ENCODE measurements around the gene CHCHD6.

The CHCHD6 gene

DNA sequence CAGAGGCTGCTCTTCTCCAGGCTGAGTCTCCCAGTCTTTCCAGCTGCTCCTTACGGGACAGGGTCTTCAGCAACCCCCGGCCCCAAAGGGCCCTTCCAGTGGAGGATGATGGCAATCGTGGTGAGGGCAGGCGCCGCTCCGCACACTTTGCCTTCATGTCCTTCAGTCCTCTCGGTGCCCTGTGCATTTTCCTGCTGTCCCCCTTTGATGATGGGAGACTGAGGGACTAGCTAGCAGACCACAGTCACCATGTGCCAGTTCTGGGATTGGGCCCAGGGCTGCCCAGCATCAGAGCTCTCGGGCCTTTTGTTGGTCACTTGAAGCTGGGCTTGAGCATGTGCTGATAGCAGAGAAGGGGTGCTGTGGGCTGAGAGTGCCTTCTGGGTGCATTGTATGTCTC is 40.3 kb upstream of the CHCHD6 start:
- peaks cover 63% of the 10 kb centered on the region for H3K27me3 ChIP-seq (ENCODE audit: insufficient read depth, low read length)
- no peaks in the 10 kb centered on the region for H3K4me1 ChIP-seq (ENCODE audit: control insufficient read depth, insufficient read depth, low read length, unreplicated experiment)
- H3K4me3 ChIP-seq (ENCODE audit: low read depth, low read length) = no peak overlapping the region
- no peaks in the 10 kb centered on the region for H3K36me3 ChIP-seq (ENCODE audit: insufficient read depth, low read length)
- no peaks in the 10 kb centered on the region for H3K79me2 ChIP-seq (ENCODE audit: control insufficient read depth, insufficient read depth, low read length, unreplicated experiment)
- H3K27ac ChIP-seq (ENCODE audit: low read depth, low read length) = no peak overlapping the region
- no peak overlapping the region for H2AFZ ChIP-seq (ENCODE audit: low read length, unreplicated experiment)

DNA sequence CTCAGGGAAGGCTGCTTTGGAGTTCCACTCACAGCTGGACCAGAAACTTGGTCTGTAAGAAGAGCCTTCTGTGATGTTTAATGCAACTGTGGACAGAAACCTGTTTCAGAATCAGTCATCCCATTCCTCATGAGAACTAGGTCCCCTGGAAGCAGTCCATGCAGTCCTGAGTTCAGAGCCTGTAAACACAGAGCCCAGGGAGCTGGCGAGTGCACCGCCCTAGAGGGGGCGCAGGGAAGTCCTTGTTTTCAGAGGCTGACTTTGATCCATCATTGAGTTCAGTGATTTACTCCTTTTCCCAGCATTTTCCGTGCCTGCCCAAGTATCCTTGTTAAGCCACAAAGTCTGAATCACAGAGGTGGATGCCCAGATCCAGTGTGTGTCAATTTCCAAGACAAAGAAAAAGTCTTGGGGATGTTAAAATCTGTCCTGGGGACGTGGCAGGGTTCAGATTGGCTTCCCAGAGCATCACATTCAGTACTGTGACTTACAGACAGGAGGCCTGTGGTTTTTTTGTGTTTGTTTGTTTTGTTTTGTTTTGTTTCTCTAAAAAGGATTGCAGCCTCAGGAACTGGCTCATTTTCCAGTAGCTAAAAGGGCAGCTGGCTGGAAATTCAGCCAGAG is 39.3 kb upstream of the CHCHD6 start:
- Histone ChIP-seq H2AFZ (ENCODE audit: low read length, unreplicated experiment) (no peak overlapping the region), H3K79me2 (ENCODE audit: control insufficient read depth, insufficient read depth, low read length, unreplicated experiment) (no peaks in the 10 kb centered on the region), H3K4me3 (ENCODE audit: low read depth, low read length) (no peak overlapping the region), H3K27me3 (ENCODE audit: insufficient read depth, low read length) (peaks cover 59% of the 10 kb centered on the region), H3K36me3 (ENCODE audit: insufficient read depth, low read length) (no peaks in the 10 kb centered on the region), H3K4me1 (ENCODE audit: control insufficient read depth, insufficient read depth, low read length, unreplicated experiment) (no peaks in the 10 kb centered on the region), H3K27ac (ENCODE audit: low read depth, low read length) (no peak overlapping the region)

DNA sequence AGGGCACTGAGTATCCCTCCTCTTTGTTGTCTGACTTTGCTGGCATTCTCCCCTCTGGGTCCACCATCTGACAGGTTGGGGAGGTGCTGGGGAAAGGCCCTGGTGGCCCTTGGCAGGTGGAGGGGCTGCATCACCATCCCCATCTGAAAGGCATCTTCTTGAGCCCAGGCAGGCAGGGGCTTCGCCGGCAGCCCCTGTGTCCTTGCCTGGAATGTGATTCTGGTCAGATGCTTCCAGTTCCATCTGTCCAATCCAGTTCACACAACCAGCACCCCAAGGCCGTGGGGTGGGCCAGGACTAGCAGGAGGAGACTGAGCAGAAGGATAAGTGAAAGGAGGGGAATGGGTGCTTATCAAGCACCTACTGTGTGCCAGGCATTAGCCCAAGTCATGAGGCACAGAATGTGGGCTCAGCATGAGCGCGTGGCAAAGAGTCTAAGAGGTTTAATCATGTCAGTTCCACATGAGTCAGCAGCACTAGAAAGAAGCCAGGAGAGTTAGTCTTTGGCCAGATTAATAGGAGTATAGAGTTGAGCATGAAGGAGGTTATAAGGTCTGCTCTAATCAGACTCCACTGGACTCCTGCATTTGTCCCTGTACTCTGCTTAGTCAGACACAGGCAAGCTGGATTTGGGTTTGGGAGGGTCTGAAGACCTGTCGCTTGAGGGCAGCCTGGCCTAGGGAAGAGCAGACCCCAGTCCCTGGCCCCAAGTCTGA is 38.7 kb upstream of the CHCHD6 start:
- no peak overlapping the region for H3K27ac ChIP-seq (ENCODE audit: low read depth, low read length)
- H3K36me3 ChIP-seq (ENCODE audit: insufficient read depth, low read length) = no peaks in the 10 kb centered on the region
- peaks cover 53% of the 10 kb centered on the region for H3K27me3 ChIP-seq (ENCODE audit: insufficient read depth, low read length)
- no peaks in the 10 kb centered on the region for H3K4me1 ChIP-seq (ENCODE audit: control insufficient read depth, insufficient read depth, low read length, unreplicated experiment)
- H3K4me3 ChIP-seq (ENCODE audit: low read depth, low read length) = no peak overlapping the region
- H3K79me2 ChIP-seq (ENCODE audit: control insufficient read depth, insufficient read depth, low read length, unreplicated experiment) = no peaks in the 10 kb centered on the region
- no peak overlapping the region for H2AFZ ChIP-seq (ENCODE audit: low read length, unreplicated experiment)

DNA sequence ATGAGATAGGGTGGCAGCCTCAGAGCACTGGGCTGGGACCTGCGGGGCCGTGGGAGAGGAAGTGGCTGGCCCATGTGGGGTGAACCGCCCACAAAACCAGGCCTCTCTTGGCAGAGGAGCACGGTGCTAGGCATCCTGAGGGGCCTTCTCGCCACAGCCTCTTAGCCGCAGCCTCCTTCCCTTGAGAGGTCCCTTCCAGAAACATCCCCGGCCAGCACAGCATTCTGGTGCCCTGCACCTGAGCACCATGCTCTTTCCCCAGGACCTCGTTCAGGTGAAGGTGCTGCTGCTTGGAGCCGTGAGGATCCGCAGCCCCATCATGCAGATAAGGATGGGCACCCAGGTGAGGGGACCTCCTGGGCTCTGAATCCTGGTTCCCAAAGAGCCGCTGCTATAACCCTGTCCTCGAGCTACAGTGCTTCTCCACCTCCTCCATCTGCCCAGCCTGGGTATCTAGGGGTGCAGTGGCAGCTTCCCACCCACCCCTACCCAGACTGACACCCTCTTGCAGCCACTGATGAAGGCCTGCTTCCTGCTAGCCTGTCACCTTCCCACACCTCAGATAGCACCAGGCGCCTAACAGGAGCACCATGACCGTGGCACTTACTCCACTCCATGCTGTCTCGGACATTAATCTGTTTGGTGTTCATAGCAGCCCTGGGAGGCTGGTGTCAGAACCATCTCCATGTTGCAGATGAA is 37.9 kb upstream of the CHCHD6 start:
- Histone ChIP-seq H3K27me3 (ENCODE audit: insufficient read depth, low read length) (peaks cover 45% of the 10 kb centered on the region), H3K79me2 (ENCODE audit: control insufficient read depth, insufficient read depth, low read length, unreplicated experiment) (no peaks in the 10 kb centered on the region), H3K36me3 (ENCODE audit: insufficient read depth, low read length) (no peaks in the 10 kb centered on the region), H3K4me3 (ENCODE audit: low read depth, low read length) (no peak overlapping the region), H3K4me1 (ENCODE audit: control insufficient read depth, insufficient read depth, low read length, unreplicated experiment) (no peaks in the 10 kb centered on the region), H3K27ac (ENCODE audit: low read depth, low read length) (no peak overlapping the region), H2AFZ (ENCODE audit: low read length, unreplicated experiment) (no peak overlapping the region)

DNA sequence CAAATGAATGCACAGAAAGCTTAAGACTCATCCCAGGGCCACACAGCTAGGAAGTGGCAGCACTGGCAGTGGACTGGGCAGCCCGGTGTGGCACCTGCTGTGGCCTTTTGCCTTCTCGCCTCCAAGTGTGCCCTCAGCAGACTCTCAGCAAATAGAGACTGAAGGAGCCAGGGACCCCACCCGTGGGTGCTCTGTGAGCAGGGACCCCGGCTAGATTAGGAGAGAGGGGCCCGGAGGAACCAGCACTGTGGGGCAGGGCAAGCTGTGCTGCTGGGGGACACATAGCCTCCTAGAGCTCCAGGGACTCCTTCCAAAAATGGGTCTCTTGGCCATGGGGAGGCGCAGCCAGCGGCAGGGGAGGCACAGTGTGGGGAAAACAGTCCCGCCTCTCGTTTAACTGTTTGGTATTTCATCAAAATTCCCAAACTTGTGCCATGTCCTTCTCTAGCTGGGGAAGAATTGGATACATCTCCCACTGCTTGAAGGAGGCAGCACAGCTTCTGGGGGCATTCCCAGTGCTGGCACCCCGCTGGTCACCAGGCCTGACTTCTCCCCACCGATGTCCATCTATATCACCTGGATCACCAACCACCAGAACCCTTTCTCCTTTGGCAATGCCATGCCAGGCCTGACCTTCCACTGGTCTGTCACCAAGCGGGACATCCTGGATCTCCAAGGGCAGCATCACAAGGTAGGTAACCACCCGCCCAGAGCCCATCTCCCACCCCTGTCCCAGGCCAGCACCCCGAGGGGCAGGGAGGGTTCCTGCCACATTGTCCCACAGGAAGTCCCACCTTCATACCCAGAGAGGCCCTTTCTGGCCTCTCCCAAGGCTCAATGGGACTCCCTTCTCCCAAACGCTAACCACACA is 37.1 kb upstream of the CHCHD6 start:
- no peak overlapping the region for H3K27ac ChIP-seq (ENCODE audit: low read depth, low read length)
- no peaks in the 10 kb centered on the region for H3K4me1 ChIP-seq (ENCODE audit: control insufficient read depth, insufficient read depth, low read length, unreplicated experiment)
- H3K27me3 ChIP-seq (ENCODE audit: insufficient read depth, low read length) = peaks cover 38% of the 10 kb centered on the region
- no peaks in the 10 kb centered on the region for H3K36me3 ChIP-seq (ENCODE audit: insufficient read depth, low read length)
- no peak overlapping the region for H2AFZ ChIP-seq (ENCODE audit: low read length, unreplicated experiment)
- H3K79me2 ChIP-seq (ENCODE audit: control insufficient read depth, insufficient read depth, low read length, unreplicated experiment) = no peaks in the 10 kb centered on the region
- no peak overlapping the region for H3K4me3 ChIP-seq (ENCODE audit: low read depth, low read length)

DNA sequence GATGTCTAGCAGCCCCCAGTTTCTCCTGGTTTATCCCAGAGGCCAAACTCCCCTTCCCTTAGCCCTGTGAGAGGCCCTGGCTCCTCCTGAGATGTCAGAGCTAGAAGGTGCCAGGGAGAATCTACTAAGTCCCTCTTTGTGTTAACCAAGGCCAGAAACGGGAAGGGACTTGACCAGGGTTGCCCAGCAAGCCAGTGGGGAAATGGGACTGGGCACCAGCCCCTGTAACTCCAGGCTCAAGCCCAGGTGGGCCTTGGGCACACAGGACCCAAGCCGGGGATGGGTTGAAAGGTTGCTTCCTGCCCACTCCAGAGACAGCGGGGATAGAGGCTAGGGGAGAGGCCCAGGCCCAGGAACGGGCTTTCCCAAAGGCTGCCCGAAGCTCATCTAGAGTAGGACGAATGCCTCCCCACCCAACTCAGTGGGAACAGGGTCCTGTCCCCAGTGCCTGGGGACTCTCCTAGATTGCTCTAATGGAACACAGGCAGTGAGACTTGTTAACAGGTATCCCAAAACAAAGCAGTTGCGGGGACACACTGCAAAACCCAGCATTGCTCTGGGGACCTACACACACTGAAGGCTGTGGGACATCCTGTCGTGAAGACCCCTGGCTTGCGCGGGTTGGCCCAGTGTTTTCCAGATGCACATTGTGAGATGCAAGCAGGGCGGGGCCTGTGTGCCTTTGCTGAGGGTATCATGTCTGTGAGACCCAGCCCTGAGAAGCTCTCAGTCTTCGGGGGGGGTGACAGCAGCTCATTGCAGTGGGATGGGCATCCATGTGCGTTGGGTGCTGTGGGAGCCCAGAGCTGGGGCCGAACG is 36.2 kb upstream of the CHCHD6 start:
- no peak overlapping the region for H3K4me3 ChIP-seq (ENCODE audit: low read depth, low read length)
- H3K27me3 ChIP-seq (ENCODE audit: insufficient read depth, low read length) = peaks cover 28% of the 10 kb centered on the region
- H3K27ac ChIP-seq (ENCODE audit: low read depth, low read length) = no peak overlapping the region
- no peaks in the 10 kb centered on the region for H3K36me3 ChIP-seq (ENCODE audit: insufficient read depth, low read length)
- H2AFZ ChIP-seq (ENCODE audit: low read length, unreplicated experiment) = no peak overlapping the region
- H3K79me2 ChIP-seq (ENCODE audit: control insufficient read depth, insufficient read depth, low read length, unreplicated experiment) = no peaks in the 10 kb centered on the region
- H3K4me1 ChIP-seq (ENCODE audit: control insufficient read depth, insufficient read depth, low read length, unreplicated experiment) = no peaks in the 10 kb centered on the region

DNA sequence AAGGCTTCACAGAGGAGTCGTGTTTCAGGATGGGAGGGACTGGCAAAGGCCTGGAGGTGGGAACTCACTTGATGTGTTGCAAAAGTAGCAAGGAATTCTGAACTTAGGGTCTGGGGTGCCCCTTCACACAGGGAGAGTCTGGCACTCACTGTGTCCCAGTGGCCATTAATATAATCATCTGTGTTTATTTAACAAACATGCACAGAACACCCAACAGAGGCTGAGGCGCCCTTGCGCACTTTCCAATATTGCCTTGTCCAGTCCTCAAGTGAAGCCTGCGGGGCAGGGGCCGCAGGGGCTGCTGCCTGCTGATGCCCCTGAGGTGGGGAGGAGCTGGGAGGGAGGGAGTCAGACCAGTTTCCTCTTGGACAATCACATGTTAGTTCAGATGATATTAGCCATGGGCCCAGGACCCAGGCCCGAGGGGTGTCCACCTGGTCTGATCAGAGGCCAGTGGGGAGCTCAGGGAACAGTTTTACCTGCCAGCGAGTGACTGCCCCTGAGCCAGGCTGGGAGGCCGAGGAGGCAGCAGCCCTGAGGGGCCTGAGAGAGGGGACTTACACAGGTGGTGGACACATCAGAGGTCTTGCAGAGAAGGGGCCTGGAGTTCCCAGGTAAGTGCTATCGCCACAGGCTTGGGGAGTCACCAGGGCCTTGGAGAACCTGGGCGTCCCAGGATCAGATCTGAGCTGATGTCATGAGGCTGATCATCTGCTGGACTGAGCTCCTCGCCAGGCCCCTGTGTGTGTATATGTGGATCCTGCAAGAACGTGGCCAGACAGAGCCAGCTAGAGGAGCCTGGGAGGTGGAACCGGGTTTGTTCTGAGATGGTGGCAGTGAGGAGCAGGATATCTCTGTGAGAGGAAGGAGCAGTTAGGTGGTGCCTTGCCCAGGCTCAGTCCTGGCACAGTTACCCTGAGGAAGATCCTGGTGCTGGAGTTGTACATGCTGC is 35.3 kb upstream of the CHCHD6 start:
- H3K4me1 ChIP-seq (ENCODE audit: control insufficient read depth, insufficient read depth, low read length, unreplicated experiment) = no peaks in the 10 kb centered on the region
- H3K79me2 ChIP-seq (ENCODE audit: control insufficient read depth, insufficient read depth, low read length, unreplicated experiment) = no peaks in the 10 kb centered on the region
- H3K27ac ChIP-seq (ENCODE audit: low read depth, low read length) = no peak overlapping the region
- no peak overlapping the region for H2AFZ ChIP-seq (ENCODE audit: low read length, unreplicated experiment)
- H3K36me3 ChIP-seq (ENCODE audit: insufficient read depth, low read length) = no peaks in the 10 kb centered on the region
- no peak overlapping the region for H3K4me3 ChIP-seq (ENCODE audit: low read depth, low read length)
- H3K27me3 ChIP-seq (ENCODE audit: insufficient read depth, low read length) = peaks cover 22% of the 10 kb centered on the region

DNA sequence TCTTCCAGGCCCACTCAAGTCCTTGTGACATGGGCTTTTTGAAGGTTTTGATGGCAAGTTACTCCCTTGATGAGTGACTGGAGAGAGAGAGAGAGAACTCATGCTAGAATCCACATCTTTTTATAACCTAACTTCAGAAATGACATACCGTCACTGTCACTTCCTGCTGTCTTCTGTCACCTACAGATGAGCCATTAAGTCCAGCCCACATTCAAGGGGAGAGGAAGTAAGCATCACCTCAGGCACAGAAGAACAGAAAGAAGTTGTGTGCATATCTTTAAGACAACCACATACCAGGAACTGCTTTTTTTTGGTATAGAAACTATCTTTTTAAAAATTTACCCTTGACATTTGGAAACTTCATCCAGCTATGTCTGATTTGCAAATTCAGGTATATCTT is 32.5 kb upstream of the CHCHD6 start:
- no peaks in the 10 kb centered on the region for H3K79me2 ChIP-seq (ENCODE audit: control insufficient read depth, insufficient read depth, low read length, unreplicated experiment)
- H3K36me3 ChIP-seq (ENCODE audit: insufficient read depth, low read length) = no peaks in the 10 kb centered on the region
- no peak overlapping the region for H3K27ac ChIP-seq (ENCODE audit: low read depth, low read length)
- H3K4me3 ChIP-seq (ENCODE audit: low read depth, low read length) = no peak overlapping the region
- no peak overlapping the region for H2AFZ ChIP-seq (ENCODE audit: low read length, unreplicated experiment)
- no peaks in the 10 kb centered on the region for H3K4me1 ChIP-seq (ENCODE audit: control insufficient read depth, insufficient read depth, low read length, unreplicated experiment)
- H3K27me3 ChIP-seq (ENCODE audit: insufficient read depth, low read length) = peaks cover 21% of the 10 kb centered on the region

DNA sequence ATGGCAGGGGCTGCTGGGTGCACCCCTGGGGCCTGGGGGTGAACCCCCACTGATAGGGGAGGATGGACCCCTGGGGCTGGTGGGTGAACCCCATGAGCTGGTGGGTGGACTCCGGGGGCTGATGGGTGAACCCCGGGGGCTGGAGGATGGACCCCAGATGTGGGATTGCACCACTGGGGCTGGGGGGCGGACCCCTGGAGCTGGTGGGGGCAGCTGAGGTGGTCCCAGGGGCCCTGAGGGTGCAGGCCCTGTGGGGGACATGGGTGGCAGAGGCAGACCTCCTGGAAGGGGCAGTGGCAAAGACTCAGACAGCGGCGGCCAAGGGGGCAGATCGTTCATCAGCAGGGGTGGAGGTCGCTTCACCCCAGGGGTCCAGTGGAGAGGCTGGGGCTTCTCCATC is 31.7 kb upstream of the CHCHD6 start:
- H3K79me2 ChIP-seq (ENCODE audit: control insufficient read depth, insufficient read depth, low read length, unreplicated experiment) = no peaks in the 10 kb centered on the region
- no peak overlapping the region for H3K27ac ChIP-seq (ENCODE audit: low read depth, low read length)
- no peak overlapping the region for H3K4me3 ChIP-seq (ENCODE audit: low read depth, low read length)
- H3K4me1 ChIP-seq (ENCODE audit: control insufficient read depth, insufficient read depth, low read length, unreplicated experiment) = no peaks in the 10 kb centered on the region
- H3K27me3 ChIP-seq (ENCODE audit: insufficient read depth, low read length) = peaks cover 23% of the 10 kb centered on the region
- H2AFZ ChIP-seq (ENCODE audit: low read length, unreplicated experiment) = no peak overlapping the region
- H3K36me3 ChIP-seq (ENCODE audit: insufficient read depth, low read length) = no peaks in the 10 kb centered on the region

Measured in ACC112 (cell line).